GM19397 (cell line): ENCODE measurements around the gene SHB.

Experiments used
- ATAC-seq: cut with Tn5 transposase; IDR thresholded peaks from one replicate; pipeline ENCODE4 v1.9.1; 2021; ENCODE audit warnings: mild to moderate bottlenecking, moderate library complexity; ENCODE audit not compliant: unreplicated experiment

Gene SHB

DNA sequence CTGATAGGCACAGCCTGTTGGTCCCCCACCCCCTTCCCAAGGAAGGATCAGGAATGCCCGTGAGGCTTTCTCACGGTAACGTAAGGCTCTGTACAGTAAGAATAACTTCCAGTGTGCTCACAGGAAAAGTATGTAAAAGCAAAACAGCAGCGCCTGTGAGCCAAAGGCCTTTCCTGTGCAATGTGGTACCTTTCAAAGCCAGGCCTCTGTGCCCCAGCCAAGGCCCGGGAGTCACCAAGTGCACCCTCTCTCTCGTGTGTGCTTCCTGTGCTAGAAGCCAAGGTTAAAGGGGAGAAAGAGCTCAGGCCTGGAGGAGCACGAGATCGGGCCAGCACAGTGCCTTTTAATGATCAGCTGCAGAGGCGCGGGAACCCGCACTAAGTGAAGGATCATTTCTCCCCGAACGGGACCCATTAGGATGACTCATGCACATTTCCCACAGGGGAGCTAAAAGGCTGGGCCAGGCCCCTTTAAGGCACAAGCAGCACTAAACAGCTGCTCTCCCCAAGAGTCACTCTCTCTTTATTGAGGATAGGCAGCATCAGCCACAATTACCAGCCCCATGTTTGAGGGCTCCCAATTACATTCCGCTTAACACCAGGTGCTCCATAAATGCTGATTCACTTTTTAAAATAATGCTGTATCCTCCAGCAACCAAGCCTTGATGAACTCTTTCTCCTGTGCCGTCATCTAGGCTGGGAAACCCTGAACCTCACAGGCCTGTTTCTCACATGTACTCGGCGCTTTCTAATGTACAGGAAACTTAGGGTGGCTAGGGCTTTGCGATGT is 42.8 kb downstream of the SHB start:
- no peak for ATAC-seq

DNA sequence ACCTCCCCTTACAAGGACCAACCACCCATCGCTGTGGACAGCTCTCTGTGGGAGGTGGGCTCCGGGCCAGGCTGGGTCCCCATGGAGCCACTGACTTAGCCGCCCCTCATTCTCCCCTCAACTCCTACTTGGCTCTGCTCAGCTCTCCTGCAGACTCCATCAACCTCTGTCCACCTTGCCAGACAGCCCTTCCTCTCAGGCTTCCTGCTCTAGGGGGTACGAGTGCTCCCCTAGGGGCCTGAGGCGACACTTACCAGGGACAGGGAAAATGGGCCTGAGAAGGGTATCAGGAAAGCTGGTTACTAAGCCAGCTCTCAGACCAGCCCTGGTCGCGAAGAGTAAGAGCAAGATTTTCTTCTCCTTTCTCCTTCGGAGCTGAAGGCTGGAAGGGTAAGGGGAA is 43.9 kb downstream of the SHB start:
- no peak for ATAC-seq

DNA sequence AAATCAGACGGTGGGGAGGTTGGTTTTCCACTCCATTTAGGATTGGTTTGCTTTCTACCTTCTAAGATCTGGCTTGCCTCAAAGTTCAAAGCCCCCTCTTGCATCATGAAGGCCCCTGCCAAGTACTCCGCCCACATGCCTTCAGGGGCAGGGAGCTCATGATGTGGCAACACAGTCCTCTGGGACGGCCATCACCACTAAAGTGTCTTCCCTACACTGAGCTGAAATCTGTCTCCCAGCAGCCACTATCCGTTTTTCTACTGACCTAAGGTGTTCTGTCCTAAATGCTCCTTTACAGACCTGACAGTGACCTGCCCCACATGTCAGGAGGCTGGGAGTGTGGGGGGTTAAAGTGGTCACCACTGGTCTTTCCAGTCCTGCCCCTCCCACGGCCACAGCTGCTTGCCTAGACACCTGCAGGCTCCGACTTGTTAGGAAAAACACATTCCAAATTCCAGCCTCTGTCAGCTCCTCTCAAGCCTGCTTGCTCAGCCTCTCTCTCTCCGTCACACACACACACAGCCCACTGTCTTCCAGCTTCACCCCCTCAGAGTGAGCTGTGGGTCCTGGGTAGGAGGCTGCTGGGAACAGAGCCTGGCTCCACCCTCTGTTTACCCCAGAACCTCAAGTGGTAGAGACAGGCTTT is 44.9 kb downstream of the SHB start:
- no peak for ATAC-seq

DNA sequence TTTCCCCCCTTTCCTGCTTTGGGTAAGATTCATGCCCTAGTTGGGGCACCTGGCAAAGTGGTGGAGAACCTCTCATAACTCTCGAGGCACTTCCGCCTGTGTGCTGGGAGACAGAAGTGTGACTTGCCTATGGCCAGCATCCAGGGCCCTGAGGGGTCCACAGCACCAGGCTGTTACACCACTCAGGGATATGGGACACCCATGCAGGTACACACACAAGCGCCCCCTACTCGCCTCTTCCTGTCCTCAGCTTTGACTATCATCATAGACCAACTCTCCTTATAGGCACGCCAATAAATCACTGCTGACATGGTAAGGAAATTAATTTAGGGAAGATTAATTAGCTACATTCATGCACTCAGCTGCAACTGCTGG is 45.4 kb downstream of the SHB start:
- ATAC-seq = no peak

DNA sequence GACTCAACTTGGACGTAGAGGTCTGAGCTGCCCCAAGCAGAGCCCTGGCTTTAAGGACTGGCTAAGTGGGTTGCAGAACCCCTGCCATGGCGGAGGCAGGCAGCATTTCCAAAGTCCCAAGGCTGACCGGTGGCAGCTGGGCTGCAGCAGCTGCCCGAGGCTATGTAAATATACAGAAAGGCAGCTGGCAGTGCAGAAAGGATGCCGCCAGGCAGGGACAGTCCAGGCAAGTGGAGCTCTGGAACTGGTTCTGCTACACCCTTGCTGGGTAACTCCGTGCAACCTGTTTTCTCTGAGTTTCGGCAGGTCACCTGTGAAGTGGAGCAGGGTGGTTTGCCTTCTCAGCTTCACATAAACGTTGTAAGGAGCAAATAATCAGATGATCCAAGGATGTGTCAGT is 46.0 kb downstream of the SHB start:
- no peak for ATAC-seq

DNA sequence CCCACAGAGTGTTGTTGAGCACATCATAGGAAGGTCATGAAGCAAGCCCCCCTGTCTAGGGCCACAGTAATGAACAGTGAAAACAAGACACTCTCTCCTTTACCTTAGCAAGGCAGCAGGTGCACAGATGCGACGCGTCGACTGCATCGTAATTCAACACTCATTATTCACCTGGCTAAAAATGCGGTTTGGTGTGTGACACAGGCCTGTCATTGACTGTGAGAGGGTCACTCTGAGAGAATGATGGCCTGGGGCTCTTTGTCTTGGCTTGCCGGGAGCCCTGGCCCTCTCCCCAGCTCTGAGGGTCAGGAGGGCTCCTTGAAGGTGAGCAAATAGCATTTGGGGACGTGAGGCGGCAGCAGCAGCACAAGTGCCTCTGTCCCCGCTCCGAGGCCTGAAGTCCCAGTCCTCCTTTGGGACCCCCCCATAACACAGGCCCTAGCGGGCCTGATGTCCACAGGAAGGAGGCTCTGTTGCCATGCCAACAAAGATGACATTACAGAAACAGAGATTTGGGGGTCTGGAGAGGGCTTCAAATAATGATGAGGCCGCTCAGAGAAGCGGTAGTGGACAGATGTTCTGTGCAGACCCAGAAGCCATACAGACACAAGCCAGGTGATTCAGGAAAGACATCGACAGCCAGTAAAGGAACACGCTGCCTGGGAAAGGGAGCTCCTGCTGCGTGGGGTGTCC is 46.7 kb downstream of the SHB start:
- ATAC-seq = no peak

DNA sequence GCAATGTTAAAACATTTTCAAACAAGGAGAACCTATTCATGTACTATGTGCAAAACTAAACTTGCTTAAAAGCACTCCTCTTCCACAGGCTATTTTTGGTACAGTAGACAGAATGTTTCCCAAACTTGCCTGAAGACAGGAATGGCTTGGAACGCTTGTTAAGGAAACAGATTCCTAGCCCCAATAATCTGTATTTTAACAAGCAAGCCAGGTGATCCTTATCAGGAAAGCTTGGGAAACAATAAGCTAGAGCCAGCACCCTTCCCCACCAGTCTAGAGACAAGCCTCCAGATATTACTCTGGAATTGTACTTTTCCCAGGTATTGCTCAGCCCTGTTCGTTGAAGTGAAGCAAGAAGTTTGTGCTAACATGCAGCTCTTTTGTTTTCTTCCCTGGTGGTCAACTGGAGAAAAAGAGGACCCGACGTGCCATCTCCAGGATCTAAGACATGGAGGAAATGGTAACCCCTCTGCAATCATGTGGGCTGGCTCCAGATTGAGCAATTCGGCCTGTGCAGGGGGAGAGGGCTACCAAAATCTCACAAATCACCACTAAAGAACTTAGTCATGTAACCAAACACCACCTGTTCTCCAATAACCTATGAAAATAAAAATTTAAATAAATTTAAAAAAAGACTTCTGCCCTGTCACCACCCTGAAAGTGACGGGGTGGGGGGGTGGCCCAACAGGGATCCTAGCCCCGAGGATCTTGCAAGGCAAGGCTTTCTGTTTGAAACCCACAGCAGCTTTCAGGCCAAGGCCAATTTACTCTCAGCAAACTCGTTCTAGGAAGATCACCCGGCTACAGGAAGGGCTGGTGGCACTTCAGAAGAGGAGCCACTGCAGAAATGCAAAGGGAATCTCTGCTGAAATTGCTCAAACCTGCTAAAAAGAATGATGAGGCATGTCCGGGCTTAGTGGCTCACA is 48.6 kb downstream of the SHB start:
- no peak for ATAC-seq

DNA sequence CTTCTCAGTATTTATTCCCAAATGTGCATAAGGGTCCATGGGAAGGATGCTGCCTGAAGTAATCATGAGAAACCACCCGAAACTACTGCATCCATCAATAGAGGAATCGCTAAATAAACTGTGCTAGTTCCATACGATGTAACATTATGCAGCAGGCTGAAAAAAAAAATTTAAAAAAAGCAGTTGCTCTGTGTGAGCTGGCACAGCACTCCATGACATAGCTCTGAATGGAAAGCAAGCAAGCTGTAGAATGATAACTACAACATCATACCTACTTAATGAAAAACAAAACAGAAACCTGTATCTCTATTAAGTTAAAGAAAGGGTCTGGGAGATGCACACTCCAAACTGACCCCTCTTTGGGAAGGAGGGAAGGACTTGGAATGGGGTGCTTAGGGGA is 49.3 kb downstream of the SHB start:
- no peak for ATAC-seq

DNA sequence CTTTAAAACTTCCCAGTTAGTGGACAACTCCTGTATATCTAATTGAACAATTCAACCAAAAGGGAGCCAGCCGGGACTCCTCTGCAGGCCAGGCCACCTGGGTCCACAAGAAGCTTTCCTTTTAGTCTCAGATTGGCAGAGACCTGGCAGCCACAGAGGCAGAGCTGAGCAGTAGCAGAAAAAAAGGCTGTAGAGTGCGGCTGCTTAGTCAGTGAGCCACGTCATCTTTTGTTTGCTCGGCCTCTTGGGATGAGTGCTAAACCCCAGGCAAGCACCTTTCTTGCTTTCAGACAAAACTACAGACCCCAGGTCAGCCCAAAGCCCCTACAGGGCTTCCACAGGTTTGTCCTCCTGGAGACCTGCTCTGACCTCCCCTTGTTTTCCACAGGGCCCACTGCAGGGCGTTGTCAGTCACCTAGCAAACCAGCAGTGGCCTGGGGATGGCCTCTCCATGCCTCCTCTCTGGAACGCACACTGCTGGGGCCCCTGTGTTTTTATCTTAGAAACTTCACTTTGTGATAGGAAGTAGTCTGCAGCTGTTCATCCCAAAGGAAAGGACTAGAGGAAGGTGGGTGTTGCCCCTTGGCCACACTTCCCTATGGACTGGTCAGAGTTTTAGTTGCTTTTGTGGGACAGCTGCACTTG is 49.9 kb downstream of the SHB start:
- no peak for ATAC-seq

DNA sequence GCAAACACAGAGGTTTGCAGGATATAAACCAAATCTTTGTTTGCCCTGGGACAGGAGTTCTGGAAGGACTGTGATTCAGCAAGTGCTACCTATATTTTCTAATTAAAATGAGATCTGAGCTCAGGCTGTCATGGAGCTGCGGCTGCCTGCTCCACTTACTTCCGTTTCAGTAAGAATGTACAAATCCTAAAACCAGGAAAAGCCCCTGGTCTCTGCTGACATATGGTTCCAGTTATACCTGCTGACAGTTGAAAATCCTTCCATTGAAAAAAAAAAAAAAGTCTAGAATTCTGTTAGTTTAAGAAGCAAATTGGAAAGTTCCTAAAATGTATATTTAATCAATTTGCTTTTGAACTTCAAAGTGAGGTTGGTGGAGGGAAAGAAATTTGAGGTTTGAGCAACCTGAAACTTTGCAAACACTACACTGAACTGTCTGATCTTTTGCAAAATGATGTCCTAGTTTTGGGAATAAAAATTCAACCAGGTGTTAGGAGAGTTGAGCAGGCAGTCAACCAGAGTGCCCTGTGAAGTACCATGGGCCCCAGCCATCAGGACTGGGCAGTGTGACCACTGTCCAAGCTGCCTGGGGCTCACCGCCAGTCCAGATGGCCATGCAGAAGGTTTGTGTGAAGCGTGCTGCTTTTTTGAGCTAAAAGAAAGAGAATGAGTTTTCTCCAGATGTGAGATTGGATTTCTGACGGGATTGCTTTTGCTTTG is 50.6 kb downstream of the SHB start:
- no peak for ATAC-seq

DNA sequence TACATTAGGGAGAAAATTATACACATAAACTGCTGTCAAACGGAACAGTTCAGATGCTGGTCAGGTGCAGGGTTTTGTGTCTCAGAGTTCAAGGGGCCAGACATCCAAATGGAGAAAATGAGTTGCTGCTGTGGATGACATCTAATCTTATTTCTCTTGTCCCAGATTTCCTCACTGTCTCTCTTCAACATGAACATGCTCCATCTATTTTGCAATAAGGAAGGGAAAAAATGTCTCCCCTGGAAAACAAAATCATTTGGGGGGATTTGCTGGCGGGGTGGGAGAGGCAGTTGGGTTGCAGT is 51.2 kb downstream of the SHB start:
- ATAC-seq = no peak

DNA sequence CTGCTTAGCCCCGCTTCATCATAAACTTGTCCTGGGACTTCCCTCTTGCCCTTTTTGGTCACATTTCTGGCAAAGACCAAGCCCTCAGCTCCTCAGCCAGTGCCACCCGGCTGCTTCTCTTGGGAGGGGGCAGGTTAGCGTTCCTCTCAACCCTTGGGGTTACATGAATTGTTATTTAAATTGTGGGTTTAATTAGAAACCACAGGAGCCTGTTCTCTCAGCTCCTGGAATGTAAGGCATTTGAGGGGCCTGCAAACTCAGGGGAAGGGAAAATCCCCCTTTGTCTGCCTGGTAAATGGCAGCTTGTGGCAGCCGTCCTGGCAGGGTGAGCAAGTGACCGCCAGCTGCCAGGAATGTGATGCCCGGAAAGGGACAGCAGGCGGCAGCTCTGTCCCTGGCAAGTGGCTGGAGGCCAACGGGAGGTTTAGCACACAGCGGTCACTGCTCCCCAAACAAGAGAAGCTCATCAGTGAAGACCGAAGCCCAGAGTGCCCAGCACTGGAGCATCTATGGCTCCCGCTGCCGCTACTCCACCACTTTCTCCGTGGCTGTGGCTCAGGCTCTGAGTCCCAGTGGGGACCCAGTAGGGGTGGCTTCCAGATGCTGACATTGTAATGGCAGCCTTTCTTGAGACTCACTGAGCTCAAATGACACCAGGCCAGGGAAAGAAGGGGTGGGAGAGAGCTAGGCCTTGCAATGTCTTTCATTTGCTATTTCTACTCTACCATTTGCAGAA is 51.7 kb downstream of the SHB start:
- no peak for ATAC-seq

DNA sequence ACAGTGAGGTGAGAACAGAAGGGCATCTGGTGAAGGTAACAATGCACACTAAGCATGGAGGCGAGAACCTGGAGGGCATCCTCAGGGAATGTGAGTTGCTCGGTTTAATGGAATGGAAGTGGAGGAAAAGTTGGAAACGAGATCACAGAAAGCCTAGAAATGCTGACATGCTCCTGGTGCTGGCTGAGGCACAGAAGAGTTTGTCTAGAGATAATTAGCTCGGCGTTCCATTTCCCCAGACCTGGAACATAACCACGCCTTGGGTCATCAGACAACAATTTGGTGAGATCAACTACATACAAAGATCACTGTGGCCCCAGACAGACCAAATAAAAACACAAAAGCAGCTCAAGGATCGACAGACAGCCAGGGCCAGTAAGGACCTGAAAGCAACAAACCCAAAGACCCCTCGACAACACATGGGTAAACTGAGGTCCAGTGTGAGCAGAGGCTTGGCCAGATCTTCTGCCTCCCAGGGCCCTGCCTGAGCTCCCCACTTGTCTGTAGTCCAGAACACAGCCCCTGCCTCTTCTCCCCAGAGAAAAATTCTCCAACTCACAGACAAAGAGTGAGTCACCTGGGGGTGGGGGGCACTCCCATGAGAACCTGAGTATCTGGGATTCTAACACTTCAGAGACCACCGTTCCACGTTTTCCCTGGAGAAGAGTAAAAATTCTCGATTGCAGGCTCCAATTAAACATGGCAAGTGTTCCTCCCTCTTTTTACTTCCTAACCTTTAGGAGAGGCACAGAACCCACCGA is 52.5 kb downstream of the SHB start:
- no peak for ATAC-seq

DNA sequence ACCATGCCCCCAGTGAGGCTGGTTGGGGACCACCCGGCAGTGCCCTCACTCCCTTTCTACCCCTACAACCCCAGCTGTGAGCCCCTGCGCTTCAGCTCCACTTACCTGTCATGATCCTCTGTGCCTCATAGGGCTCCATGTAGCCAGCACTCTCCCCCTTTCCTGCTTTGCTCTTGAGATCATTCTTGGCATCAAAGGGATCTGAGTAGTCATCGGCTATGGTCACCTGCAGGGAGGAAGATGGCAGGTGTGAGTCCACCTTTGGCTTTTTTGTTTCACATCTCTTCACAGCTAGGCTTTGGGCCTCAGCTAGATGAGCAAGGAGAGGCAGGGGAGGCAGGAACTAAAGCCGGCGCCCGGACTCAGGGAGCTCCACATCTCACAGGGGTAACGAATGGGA is 53.1 kb downstream of the SHB start:
- no peak for ATAC-seq

DNA sequence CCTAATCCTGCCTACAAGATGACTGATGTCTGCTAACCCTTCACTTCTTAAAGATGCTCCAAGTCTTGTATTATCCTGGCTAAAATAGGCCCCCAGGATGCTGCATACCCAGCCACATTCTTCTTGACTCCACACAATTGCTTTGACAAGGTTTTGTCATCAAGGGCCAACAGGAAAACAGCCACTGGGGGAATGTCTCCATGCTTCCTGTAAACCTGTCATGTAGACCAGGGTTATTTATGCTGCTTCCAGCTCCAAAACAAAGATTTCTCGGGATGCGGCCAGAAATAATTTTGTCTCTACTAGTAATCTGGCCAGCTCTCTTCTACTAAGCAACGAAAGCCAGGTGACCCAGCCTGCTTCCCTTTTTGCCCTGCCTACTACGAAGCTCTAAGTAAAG is 53.8 kb downstream of the SHB start:
- ATAC-seq = no peak

DNA sequence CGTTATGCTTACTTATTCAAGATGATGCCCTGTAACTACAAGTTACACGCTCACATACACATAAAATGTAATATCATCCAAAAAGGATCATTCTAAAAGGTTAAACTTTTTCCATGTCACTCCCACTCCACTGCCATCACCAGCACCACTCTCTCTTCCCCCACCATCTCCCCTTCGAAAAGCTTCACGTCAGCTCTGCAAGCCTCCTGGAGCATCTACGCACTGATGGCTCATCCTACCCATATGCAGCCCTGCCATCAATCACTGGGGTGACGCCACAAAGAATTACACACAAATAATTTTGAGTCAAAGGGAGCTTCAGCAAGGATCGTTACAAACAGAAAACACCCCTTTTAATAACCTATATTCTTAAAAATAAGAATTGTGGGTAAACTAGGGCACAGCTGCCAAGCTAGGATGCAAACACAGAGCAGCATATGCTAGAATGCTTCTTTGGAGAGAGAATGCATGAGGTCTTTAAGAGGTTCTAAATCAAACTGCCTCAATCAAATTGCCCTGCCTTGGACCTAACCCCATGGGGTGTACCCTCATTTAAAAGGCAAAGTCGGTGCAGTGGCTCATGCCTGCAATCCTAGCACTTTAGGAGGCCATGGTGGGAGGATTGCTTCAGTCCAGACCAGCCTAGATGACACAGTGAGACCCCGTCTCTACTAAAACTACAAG is 56.1 kb downstream of the SHB start:
- ATAC-seq = no peak

DNA sequence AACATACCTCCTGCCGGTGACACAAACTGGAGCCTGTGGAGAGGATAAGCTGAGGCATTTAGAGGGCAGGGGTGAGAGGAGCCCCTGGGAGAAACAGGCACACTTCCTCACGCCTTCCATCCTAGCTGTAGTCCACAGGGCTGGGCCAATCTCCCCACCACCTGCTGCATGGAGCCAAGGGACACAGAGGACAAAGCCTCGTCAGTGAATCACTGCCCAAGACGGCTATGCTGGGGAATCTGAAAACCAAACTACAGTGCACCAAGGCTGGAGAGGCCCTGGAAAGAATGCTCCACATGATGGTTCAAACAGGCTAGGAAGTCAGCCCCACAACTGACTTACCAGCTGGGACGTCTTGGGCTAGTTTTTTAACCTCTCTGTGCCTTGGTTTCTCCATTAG is 57.0 kb downstream of the SHB start:
- no peak for ATAC-seq
